Aorta (tissue), 5 donors: ENCODE results near the gene NUDT22. TPM values are rescaled to one million over a fixed set of nuclear protein-coding genes. Genes with fewer than 3 reads are reported as not detected.
A peak's percentile ranks its signal among the peaks of the same experiment; 100 is the strongest.

Source experiments
- ATAC-seq: fragments of 200-7000 bp; cut with Tn5 transposase; one replicate; pipeline ENCODE4 v1.9.1; 2022; ENCODE audit warnings: moderate library complexity; ENCODE audit not compliant: low FRiP score
- DNase-seq, 2 donors: peaks; one replicate each; pipeline ENCODE4 v3.0.0-alpha.2; 2020
- H3K27ac ChIP-seq, 2 donors: one replicate each; pipeline ENCODE4 v1.5.1; 2013; ENCODE audit warnings: low read length in 2 of 2, mild to moderate bottlenecking in 2 of 2, moderate library complexity in 2 of 2, control low read depth in 1 of 2, inconsistent platforms in 1 of 2, low read depth in 1 of 2
- H3K27me3 ChIP-seq, 2 donors: one replicate each; pipeline ENCODE4 v1.6.1; 2013; ENCODE audit warnings: control low read depth in 1 of 2, low read length in 1 of 2, mild to moderate bottlenecking in 1 of 2, moderate library complexity in 1 of 2; ENCODE audit not compliant: insufficient read depth in 2 of 2, control insufficient read depth in 1 of 2
- H3K36me3 ChIP-seq, 2 donors: one replicate each; pipeline ENCODE4 v1.6.1; 2013; ENCODE audit warnings: control low read depth in 1 of 2, low read length in 1 of 2, mild to moderate bottlenecking in 1 of 2; ENCODE audit not compliant: insufficient read depth in 2 of 2, control insufficient read depth in 1 of 2
- H3K4me1 ChIP-seq, 2 donors: one replicate each; pipeline ENCODE4 v1.6.1; 2013; ENCODE audit warnings: low read length in 2 of 2, control low read depth in 1 of 2, mild to moderate bottlenecking in 1 of 2, moderate library complexity in 1 of 2; ENCODE audit not compliant: insufficient read depth in 2 of 2, control insufficient read depth in 1 of 2
- H3K4me3 ChIP-seq, 2 donors: one replicate each; pipeline ENCODE4 v1.5.1; 2013; ENCODE audit warnings: low read length in 2 of 2, control low read depth in 1 of 2, mild to moderate bottlenecking in 1 of 2
- H3K9me3 ChIP-seq: one replicate; pipeline ENCODE4 v1.6.1; 2013; ENCODE audit warnings: mild to moderate bottlenecking, low read length; ENCODE audit not compliant: control insufficient read depth
- WGBS, 2 donors: extraction: QIAGEN DNeasy Blood & Tissue Kit; methylation state at CpG; one replicate each; pipeline ENCODE4 v1.1.7; 2013; 5-methylcytosine and 5-hydroxymethylcytosine counted together
- intact Hi-C, 2 donors: fragments of 100-400 bp; cut with DNase I; formaldehyde crosslinking; loops; one replicate each; pipeline versions ENCODE4 v1.14.2 to v1.15.0; 2022
- long read RNA-seq, 2 donors: library from polyadenylated mRNA; unstranded; transcript quantifications; one replicate each; pipeline ENCODE4 v2.0.0, GENCODE V29; 2020 to 2021
- polyA plus RNA-seq, 2 donors: library from polyadenylated mRNA; stranded (reverse); fragments of 200-250 nt; gene quantifications; one replicate each; pipeline ENCODE4 v1.2.3, GENCODE V29; 2013
- total RNA-seq, 2 donors: library from RNA; stranded (reverse); fragmentation: NEBNext Ultra II Directional; extraction: Animal tissue kit (Norgen Biotek cat#: 25700); gene quantifications; one replicate each; pipeline ENCODE4 v1.2.1, GENCODE V29; 2021
- donor health status: healthy with polysubstance abuse.
- donor health status: Bipolar disorder and iron deficiency.
- donor health status: DM: no; HTN: no; CAD: no.
- donor health status: DM: no; HTN: no; CAD: no.
- donor health status: DM: yes; HTN: yes; CAD: no.

The NUDT22 gene
- total RNA-seq (10 to 100 TPM; 36.7 to 46.9 TPM), polyA plus RNA-seq (10 to 100 TPM; 42.1 to 98.8 TPM)
- long read RNA-seq, donor 1, transcript NUDT22-201 (6 exons, 1,094 nt) = major isoform, 29 of 72 reads
- long read RNA-seq, donor 1, partial matches to known transcripts = 22 of 72 reads
- long read RNA-seq, donor 1, other reads (novel, unspliced or antisense) = 18 of 72 reads
- long read RNA-seq, donor 2, transcript NUDT22-201 (6 exons, 1,094 nt) = major isoform, 5 of 19 reads
- long read RNA-seq, donor 2, partial matches to known transcripts = 11 of 19 reads
- long read RNA-seq, donor 2, other reads (novel, unspliced or antisense) = 2 of 19 reads

- H3K4me3 ChIP-seq = peak within 1 kb of the TSS; percentile 48 to 60
- no peaks in the 10 kb centered on the region for H3K4me1 ChIP-seq
- no peaks in the 10 kb centered on the region for H3K27me3 ChIP-seq
- intact Hi-C loops = loop anchor here in 1 of 2 donors (5.0 kb wide), 1 partner anchor 39 kb away; the partner anchor contains the start of gene STIP1
- 0 to 1% methylated on average over 54 of the region's 54 CpGs for whole genome bisulfite sequencing, 2 donors
- ATAC-seq = peak; percentile 90
- H3K36me3 ChIP-seq = no peaks in the 10 kb centered on the region
- DNase-seq = peak; percentile 95 to 97
- peak within 1 kb of the TSS in 1 of 2 donors; percentile 75 for H3K27ac ChIP-seq
- H3K9me3 ChIP-seq = no peaks in the 10 kb centered on the region
Observed at GRCh38 chr11:64225608-64226506, at the start of gene NUDT22, which contains the start of gene TRPT1. TSS of gene NUDT22 (plus strand) at chr11:64226274. CDS start at chr11:64226653, 379 bp downstream. TSS of gene TRPT1 (minus strand) at chr11:64226186. CDS start at chr11:64225860, 326 bp downstream.

- Histone ChIP-seq H3K4me3 (no peak overlapping the region), H3K9me3 (no peaks in the 10 kb centered on the region), H3K27ac (no peak overlapping the region), H3K4me1 (no peaks in the 10 kb centered on the region), H3K36me3 (no peaks in the 10 kb centered on the region), H3K27me3 (no peaks in the 10 kb centered on the region)
- no peak for DNase-seq
- WGBS, 2 donors = 91 to 95% methylated on average over 8 of the region's 8 CpGs
- intact Hi-C loops = no loop called here
- ATAC-seq = no peak
Observed at GRCh38 chr11:64176751-64177150, 49.3 kb upstream of the NUDT22 start.

GRCh38 chr11:64178203-64178602, 47.9 kb upstream of the NUDT22 start:
- no peak for ATAC-seq
- intact Hi-C loops = no loop called here
- WGBS, 2 donors = 96% methylated on average over 1 of the region's 1 CpG
- no peak overlapping the region for H3K4me3 ChIP-seq
- no peaks in the 10 kb centered on the region for H3K9me3 ChIP-seq
- no peaks in the 10 kb centered on the region for H3K27me3 ChIP-seq
- no peaks in the 10 kb centered on the region for H3K4me1 ChIP-seq
- no peak for DNase-seq
- no peaks in the 10 kb centered on the region for H3K36me3 ChIP-seq
- no peak overlapping the region for H3K27ac ChIP-seq

GRCh38 chr11:64178951-64179639, 47.0 kb upstream of the NUDT22 start:
- ATAC-seq (no peak), DNase-seq (no peak)
- H3K36me3 ChIP-seq = no peaks in the 10 kb centered on the region
- H3K4me1 ChIP-seq = no peaks in the 10 kb centered on the region
- H3K27ac ChIP-seq = no peak overlapping the region
- H3K9me3 ChIP-seq = no peaks in the 10 kb centered on the region
- intact Hi-C loops = no loop called here
- 95 to 96% methylated on average over 12 of the region's 12 CpGs for WGBS, 2 donors
- H3K27me3 ChIP-seq = no peaks in the 10 kb centered on the region
- H3K4me3 ChIP-seq = no peak overlapping the region

GRCh38 chr11:64180891-64181290, 45.2 kb upstream of the NUDT22 start:
- intact Hi-C loops = no loop called here
- no peak for ATAC-seq
- DNase-seq = no peak
- Histone ChIP-seq H3K36me3 (no peaks in the 10 kb centered on the region), H3K4me3 (no peak overlapping the region), H3K9me3 (no peaks in the 10 kb centered on the region), H3K27ac (peak overlapping the region in 1 of 2 donors; percentile 12), H3K27me3 (no peaks in the 10 kb centered on the region), H3K4me1 (no peaks in the 10 kb centered on the region)
- 56 to 59% methylated on average over 5 of the region's 5 CpGs for WGBS, 2 donors

GRCh38 chr11:64181506-64182411, 44.3 kb upstream of the NUDT22 start:
- H3K4me3 ChIP-seq = no peak overlapping the region
- DNase-seq (peak; percentile 97), ATAC-seq (peak; percentile 75)
- no peaks in the 10 kb centered on the region for H3K4me1 ChIP-seq
- H3K27ac ChIP-seq = peak overlapping the region; percentile 30 to 69
- intact Hi-C loops = no loop called here
- H3K27me3 ChIP-seq = no peaks in the 10 kb centered on the region
- WGBS, 2 donors = 30 to 31% methylated on average over 16 to 17 of the region's 17 CpGs
- no peaks in the 10 kb centered on the region for H3K36me3 ChIP-seq
- H3K9me3 ChIP-seq = no peaks in the 10 kb centered on the region

GRCh38 chr11:64183890-64184289, 42.2 kb upstream of the NUDT22 start:
- Histone ChIP-seq H3K9me3 (no peaks in the 10 kb centered on the region), H3K27ac (no peak overlapping the region), H3K4me1 (no peaks in the 10 kb centered on the region), H3K36me3 (no peaks in the 10 kb centered on the region), H3K4me3 (no peak overlapping the region), H3K27me3 (no peaks in the 10 kb centered on the region)
- intact Hi-C loops = no loop called here
- ATAC-seq (no peak), DNase-seq (no peak)
- WGBS, 2 donors = 87 to 89% methylated on average over 7 of the region's 7 CpGs
